GM18520 (cell line): ENCODE data around the gene CARD14.
"Not testable (repeated sequence)": the region's sequence is repeated elsewhere in the genome, so short reads cannot be mapped to it uniquely, and the experiment has no call there.

ENCODE experiments used
- ATAC-seq: cut with Tn5 transposase; IDR thresholded peaks from one replicate; pipeline ENCODE4 v1.9.1; 2021; ENCODE audit not compliant: unreplicated experiment

The CARD14 gene

GRCh38 chr17:80247561-80247960 is 77.7 kb downstream of the CARD14 start:
- no peak for ATAC-seq

GRCh38 chr17:80248001-80248893 is 78.4 kb downstream of the CARD14 start:
- no peak for ATAC-seq

GRCh38 chr17:80248894-80249710 is 79.3 kb downstream of the CARD14 start:
- ATAC-seq, result no peak

- ATAC-seq, result no peak
These were observed 82.1 kb downstream of the CARD14 start for GRCh38 chr17:80251966-80252365.

DNA sequence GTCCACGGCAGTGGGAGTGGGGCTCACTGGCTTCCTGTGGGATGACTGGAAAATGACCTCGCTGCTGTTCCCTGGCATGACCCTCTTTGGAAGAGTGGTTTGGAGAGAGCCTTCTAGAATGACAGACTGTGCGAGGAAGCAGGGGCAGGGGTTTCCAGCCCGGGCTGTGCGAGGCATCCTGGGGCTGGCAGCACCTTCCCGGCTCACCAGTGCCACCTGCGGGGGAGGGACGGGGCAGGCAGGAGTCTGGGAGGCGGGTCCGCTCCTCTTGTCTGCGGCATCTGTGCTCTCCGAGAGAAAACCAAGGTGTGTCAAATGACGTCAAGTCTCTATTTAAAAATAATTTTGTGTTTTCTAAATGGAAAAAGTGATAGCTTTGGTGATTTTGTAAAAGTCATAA is 83.0 kb downstream of the CARD14 start:
- no peak for ATAC-seq

GRCh38 chr17:80253631-80254395 is 84.0 kb downstream of the CARD14 start:
- no peak for ATAC-seq

DNA sequence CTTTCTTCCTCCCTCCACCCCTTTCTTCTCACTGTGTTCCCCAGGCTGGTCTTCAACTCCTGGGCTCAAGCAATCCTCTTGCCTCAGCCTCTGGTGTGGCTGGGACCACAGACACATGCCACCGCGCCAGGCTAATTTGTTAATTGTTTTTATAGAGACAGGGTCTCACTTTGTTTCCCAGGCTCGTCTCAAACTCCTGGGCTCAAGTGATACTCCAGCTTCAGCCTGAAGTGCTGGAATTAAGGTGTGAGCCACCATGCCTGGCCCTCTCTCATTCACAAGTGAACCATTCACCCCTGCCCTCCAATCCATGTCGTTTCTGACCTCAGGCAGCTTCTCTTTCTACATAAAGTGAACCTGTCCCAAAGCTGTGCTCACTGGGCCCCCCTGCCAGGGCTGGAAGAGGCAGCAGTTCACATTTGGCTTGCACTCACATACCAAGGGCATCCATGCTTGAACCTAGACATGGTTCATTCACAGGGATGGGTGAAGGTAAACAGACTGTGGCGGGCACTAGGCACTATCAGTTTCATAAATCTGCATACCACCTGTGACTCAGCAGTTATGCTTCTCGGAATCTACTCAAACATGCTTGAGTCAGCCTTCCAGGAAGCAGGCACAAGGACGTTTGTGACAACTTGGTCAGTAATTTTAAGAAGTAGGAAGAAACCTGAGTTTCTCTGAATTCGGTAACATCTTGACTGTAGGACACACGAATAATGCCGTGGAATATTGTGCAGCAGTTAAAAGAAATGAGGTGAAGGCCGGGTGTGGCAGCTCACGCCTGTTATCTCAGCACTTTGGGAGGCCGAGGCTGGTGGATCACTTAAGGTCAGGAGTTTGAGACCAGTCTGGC is 84.8 kb downstream of the CARD14 start:
- peak; percentile 57 for ATAC-seq

- no peak for ATAC-seq
These were observed 86.2 kb downstream of the CARD14 start for GRCh38 chr17:80256034-80256350.

GRCh38 chr17:80257716-80258213 is 87.9 kb downstream of the CARD14 start:
- ATAC-seq, result no peak

DNA sequence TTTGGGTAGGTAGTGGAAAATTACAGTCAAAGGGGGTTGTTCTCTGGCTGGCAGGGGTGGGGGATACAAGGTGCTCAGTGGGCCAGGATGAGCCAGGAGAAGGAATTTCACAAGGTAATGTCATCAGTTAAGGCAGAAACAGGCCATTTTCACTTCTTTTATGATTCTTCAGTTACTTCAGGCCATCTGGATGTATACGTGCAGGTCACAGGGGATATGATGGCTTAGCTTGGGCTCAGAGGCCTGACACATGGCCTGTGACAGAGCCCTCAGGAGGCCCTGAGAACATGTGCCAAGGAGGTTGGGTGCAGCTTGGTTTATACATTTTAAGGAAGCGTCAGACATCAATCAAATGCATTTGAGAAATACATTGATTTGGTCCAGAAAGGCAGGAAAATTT is 88.5 kb downstream of the CARD14 start:
- not testable (repeated sequence) for ATAC-seq
